HG03354 (cell line): ENCODE data around the gene TOMM22.

Experiments
- ATAC-seq: cut with Tn5 transposase; IDR thresholded peaks from one replicate; pipeline ENCODE4 v1.9.1; 2021; ENCODE audit warnings: mild to moderate bottlenecking; ENCODE audit not compliant: unreplicated experiment, poor library complexity, severe bottlenecking

Gene TOMM22

GRCh38 chr22:38730411-38730871 is 48.7 kb downstream of the TOMM22 start:
- ATAC-seq: no peak

DNA sequence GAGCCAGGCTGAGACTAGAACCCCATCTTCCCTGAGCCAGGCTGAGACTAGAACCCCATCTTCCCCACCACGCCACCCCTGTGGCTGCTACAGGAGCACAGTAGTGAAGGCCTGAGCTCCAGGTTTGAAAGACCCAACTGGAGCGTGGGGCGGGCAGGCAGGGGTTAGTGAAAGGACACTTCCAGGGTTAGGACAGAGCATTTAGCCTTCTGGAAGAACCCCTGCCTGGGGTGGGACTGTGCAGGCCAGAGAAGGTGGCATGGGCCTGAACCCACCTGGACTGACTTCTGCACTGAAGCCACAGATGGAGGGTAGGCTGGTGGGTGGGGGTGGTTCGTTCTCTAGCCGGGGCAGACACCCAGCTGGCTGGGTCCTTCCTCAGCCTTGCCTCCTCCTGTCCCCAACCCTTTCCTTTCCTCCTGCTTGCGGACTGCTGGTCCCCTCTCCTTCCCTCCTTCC is 50.0 kb downstream of the TOMM22 start:
- no peak for ATAC-seq

- no peak for ATAC-seq
Measured at GRCh38 chr22:38732251-38732815, 50.6 kb downstream of the TOMM22 start.

DNA sequence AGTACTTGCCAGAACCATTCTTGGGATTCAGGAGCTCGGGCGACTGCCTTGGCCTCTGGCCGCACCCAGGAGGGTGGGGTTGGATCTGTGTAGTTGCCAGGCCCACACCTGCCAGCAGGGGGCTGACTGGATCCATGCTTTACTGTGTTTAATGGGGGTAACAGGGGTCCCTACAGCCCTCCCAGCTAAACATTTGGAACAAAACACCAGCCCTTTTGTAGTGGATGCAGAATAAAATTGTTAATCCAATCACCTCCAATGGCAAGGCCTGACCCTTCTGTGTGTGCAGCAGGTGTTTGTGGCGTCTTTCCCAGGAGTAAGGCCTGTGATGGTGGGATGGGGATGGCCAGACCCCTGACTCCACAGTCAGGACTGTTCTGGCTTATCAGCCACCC is 51.6 kb downstream of the TOMM22 start:
- no peak for ATAC-seq

DNA sequence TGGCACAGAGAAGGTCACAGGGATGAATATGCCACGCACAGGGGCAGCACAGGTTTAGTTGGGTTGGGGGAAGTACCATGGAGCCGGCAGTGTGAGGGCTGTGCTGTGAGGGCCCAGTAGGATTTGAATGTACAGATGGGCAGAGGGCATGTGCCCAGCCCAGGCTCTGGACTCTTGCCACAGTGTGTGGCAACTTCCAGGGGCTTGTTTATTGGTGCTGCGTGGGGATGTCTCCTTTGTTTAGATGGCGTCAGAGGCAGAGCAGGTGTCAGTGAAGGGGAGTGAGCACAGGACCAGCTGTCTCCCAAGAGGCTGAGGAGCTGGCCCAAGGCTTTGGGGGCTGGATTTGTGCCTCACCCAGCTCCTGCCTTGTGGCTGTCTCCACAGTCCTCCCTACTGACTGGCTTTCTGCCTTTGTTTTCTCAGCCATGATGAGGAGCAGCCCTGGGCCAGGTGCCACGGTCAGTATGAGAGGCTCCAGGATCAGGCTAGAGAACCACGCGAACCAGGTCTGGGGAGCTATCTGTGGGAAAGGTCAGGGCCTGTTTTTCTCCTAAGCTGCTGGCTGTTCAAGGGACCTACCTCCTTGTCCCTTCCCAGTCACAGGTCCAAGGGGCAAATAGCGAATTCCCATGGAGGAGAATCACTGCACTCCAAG is 52.1 kb downstream of the TOMM22 start:
- no peak for ATAC-seq

DNA sequence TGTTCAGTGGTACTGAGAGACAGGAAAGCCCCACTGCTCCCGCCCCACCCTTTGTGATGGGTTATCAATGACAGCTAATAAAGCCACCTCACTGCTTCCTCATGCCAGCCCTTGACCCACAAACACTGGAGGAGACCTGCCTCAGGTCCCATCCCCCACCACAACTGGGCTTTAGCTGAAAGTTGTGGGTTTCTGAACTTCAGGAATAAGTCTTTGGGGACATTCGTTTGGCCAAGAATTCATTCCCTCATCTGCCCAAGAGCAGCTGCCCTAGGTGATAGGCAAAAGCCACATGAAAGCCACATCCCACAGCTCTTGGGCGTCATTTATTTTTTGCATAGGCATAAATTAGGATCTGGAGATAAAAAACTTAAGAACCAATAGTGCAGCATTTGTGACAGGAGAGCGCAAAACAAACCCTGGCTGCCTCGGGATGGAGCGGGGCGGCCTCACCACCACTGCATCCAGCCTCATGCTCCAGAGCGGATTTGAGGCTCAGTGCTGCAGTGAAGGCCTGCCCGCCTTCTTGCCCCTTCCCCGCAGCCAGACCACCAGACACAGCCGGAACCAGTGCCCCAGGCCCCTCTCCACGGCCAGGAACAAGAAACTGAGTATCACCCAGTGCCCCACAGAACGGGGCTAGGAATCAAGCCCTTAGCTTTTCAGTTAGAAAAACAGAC is 52.8 kb downstream of the TOMM22 start:
- ATAC-seq: no peak
